HG03457 (cell line): ENCODE data around the gene PLCB4.
A peak's percentile ranks its signal among the peaks of the same experiment; 100 is the strongest.

Experiments
- ATAC-seq: cut with Tn5 transposase; IDR thresholded peaks from one replicate; pipeline ENCODE4 v1.9.1; 2021; ENCODE audit warnings: moderate number of reproducible peaks; ENCODE audit not compliant: unreplicated experiment

The PLCB4 gene

GRCh38 chr20:9417665-9418064 is 348.8 kb downstream of the PLCB4 start:
- ATAC-seq, result no peak

GRCh38 chr20:9422321-9423057 is 353.6 kb downstream of the PLCB4 start:
- no peak for ATAC-seq

GRCh38 chr20:9424551-9424950 is 355.7 kb downstream of the PLCB4 start:
- ATAC-seq, result no peak

- ATAC-seq, result no peak
These were observed 358.8 kb downstream of the PLCB4 start for GRCh38 chr20:9427430-9428291.

DNA sequence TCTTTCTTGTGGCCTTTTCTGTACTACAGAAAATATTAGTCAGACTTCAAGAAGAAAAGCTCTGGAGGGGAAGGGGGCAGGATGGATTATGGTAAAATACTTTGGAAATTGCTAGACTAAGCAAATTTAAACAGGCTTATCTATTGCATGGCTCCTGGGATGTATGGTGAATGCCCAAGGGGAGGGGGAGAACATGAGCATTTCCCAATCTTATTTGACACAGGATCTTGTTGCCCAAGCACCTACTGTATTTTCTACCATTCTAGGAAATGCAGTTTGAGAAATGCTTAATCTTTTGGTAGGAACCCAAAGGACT is 359.4 kb downstream of the PLCB4 start:
- ATAC-seq, result no peak

DNA sequence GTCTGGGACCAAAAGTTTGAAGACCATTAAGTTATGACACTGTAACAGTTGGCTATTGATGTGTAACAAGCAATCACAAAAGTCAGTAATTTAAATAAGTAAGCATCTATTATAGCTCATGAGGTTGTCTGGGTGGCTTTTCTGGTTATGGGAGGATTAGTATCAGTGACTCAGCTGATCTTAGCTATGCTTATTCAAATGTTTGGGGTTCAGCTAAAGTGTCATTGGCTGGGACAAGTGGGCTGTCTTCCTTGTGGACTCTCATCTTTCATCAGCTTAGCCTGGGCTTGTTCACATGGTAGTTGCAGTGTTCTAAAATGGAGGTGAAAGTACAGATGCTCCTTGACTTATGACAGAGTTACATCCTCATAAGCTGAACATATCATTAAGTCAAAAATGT is 370.9 kb downstream of the PLCB4 start:
- no peak for ATAC-seq

DNA sequence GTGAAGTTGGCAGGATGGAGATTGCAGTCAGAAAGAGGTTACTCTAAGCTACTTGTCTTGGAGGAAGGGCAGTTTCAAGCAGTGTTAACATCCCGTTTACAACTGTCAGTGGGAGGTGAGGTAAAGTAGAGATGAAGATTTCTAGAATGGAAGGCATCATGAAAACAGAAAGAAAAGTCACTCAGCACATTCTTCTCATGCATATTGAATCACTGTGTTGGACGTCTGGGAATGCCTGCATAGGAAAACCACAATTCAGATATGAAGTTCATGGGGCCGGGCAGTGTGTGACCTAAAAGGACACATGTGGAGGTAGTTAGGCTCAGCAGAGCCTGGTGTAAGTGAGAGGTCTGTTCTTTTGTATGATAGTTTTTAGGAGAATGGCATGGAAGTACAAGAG is 372.0 kb downstream of the PLCB4 start:
- no peak for ATAC-seq

GRCh38 chr20:9441948-9442347 is 373.1 kb downstream of the PLCB4 start:
- peak; percentile 93 for ATAC-seq

- peak; percentile 65 for ATAC-seq
These were observed 374.0 kb downstream of the PLCB4 start for GRCh38 chr20:9442858-9443257.

GRCh38 chr20:9444921-9445320 is 376.0 kb downstream of the PLCB4 start:
- ATAC-seq, result no peak

DNA sequence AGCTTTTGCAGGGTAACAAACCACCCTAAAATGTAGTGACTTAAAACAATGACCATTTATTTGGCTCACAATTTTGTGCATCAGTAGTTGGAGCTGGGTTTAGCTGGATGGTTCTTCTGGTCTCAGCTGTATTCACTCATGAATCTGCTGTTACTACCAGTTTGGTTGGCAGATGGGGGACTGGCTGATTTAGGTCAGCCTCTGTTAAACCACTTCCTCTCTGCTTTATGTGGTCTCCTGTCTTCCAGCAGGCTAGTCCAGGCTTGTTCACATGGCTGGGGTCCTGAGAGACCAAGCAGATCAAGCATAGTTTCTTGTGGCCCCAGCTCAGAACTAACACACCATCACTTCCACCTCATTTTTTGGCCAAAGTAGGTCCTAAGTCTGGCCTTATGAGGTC is 378.3 kb downstream of the PLCB4 start:
- ATAC-seq, result no peak

- ATAC-seq, result no peak
These were observed 384.3 kb downstream of the PLCB4 start for GRCh38 chr20:9453201-9453600.

DNA sequence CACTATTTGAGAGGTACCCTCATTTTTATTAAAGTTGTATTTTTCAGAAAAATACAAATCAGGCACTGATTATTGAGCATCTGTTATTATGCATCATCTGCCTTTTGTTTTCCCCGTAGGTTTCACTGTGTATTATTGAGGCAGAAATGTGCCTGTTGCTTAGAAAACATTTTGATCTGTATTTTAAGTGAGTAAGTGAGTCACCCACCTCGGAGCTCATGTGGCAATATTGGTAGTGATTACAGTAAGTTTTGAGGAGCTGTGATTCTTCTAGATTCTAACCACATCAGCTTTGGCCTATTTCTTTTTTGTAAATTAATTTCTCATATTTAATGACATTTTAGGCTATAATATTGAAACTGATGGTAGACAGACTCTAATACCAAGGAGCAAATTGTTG is 385.9 kb downstream of the PLCB4 start:
- ATAC-seq, result no peak

GRCh38 chr20:9457136-9457535 is 388.2 kb downstream of the PLCB4 start:
- peak; percentile 65 for ATAC-seq

- peak; percentile 50 for ATAC-seq
These were observed 389.4 kb downstream of the PLCB4 start for GRCh38 chr20:9458138-9458796.

DNA sequence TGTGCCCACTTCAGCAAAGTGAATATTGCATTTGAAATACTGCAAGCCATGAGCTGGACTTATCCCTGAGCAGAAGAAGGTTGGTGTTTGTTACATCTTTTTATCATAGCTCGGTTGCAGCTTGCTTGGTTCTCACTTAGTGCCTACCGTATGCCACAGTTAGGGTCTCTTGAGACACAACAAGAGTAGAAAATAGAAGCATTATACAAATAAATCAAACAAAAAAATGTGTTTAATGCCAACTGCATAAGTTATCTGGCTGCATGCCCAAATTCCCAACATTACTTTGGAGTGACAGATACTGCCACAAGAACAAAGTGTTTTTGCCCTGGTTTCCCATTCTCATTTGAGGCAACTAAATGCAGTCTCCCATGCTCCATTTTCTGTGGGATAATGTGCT is 391.6 kb downstream of the PLCB4 start:
- ATAC-seq, result no peak

GRCh38 chr20:9467995-9468394 is 399.1 kb downstream of the PLCB4 start:
- ATAC-seq, result no peak

DNA sequence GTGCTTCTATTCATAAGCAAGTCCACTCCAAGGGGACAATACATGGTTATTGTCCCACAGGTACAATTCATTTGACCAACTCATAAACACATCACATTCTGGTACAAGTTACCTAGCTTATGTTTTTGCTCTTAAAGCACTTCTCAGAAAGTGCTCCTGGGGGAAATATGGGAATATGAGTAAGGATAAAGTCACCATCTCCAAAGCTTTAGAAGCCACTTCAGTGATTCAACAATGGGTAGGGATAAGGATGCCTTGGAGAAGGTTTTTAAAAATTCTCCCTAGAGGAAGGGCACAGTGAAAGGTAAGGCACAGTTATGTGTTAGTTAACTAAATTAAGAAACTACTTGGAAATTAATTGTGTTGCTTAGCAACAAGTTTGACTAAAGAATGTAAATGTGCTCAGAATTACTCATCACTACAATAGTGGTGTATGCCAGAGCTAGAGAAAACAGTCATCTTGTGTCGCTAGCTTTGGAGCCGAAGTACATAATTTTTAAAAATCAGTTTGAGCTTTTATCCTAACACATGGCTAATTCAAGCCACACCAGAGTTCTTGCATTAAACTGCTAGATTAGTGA is 406.0 kb downstream of the PLCB4 start:
- ATAC-seq, result no peak

DNA sequence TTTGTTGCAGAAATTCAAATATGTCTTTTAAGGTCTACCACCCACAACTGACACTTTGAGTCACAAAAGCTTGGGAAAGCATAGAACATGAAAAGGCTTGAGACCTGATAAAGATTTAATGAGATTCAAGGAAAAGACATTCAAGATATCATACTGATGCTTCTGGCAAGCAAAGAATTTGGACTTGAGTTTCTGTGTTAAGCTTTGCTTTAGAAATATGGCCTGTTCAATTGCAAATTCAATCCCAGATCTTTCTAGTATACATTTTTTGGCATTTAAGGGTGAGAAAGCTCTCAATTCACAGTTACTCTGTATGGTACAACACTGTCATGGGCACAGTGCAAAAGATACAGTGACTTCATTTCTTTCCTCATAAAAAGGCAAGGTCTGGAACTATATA is 406.6 kb downstream of the PLCB4 start:
- ATAC-seq, result no peak

GRCh38 chr20:9476174-9476573 is 407.3 kb downstream of the PLCB4 start:
- no peak for ATAC-seq

DNA sequence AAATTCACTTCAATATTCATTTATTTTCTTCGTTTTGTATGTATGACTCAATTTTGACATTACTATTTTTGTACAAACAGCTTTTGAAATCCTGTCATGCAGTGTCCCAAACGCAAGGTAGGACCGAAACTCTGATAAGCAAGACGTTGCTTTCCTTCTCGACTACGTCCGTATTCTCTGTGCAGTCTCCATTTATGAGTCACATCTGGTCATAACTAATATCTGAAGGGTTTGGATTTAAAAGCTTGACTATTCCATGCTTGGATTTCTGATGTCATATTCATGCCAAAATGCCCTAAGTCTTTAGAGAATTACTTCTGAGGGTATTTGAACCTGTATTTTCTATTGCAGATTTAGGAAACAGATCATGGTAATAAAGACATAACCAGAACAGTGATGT is 407.8 kb downstream of the PLCB4 start:
- ATAC-seq, result no peak

DNA sequence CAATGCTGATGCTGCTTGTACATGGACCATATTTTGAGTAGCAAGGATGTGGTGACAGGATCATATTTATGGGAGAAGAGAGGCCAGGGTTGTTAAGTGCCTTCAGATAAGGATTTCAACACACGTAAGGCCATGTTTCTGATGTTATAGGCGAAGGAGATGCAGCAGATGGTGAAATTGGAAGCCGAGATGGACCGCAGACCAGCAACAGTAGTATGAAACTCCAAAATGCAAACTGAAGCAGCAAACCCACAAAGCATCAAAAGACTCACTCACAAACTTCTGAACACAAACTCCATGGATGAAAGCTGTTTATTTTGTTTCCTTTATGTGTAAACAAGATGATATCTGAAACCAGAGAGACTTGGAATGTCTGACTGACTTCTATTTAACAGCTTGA is 409.9 kb downstream of the PLCB4 start:
- ATAC-seq, result no peak
